Fibroblast of gingiva (primary cell): ENCODE results near the gene MCEMP1.

Experiments used
- DNase-seq: peaks from one replicate; pipeline ENCODE4 v3.0.0-alpha.2; 2011; ENCODE audit warnings: low read depth

Gene MCEMP1

GRCh38 chr19:7676854-7677253 is at the start of gene MCEMP1:
Gene MCEMP1, plus strand, starts transcription at chr19:7677090. Its CDS starts 31 bp downstream, at chr19:7677121.
- no peak for DNase-seq

DNA sequence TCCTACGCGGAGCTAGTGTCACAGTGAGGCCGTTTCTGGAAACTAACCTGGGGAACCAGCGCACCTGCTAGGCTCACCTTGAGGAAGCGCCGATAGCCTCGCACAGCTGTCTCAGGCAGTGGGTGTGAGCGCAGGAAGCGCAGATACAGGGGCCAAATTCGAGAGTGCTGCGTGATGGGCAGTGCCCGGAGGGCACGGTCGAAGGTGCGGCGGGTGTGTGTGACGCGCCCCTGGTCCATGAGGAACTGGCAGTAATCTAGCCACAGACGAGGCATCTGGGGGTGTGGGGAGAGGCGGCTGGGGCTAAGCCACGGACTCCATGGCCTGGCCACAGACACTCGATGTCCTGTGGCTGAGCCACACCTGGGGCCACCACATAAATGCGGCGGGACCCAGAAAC is 49.7 kb upstream of the MCEMP1 start:
- no peak for DNase-seq

DNA sequence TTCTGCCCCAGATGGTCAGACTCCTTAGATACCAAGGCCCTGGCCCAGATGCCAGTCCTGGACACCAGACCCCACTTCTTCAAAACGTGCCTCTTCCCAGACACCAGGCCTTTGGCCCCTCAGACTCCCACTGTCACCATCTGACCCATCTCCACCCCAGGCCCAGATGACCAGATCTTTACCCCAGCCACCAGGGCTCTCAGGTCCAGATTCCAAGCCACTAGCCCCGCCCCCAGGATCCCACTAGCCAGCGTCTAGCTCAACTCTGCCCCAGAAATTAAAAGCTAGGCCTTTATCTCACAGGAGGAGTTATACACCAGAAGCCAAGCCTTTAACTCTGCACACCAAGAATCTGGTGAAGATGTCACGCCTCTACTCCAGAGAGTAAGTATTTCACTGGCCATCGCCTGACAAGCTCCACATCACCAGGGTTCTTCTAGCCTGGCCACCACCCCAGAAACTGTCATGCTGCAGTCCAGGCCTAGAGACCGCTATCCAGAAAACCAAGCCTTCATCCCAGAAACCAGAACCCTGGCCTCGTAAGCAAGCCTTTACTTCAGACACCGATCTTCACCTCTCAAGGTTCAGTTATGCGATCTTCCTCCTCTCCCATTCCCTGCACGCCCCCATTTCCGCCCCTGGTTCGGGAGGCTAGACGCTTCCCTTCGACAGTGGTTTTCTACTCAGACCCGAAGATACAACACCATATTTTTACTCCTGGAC is 48.1 kb upstream of the MCEMP1 start:
- no peak for DNase-seq

DNA sequence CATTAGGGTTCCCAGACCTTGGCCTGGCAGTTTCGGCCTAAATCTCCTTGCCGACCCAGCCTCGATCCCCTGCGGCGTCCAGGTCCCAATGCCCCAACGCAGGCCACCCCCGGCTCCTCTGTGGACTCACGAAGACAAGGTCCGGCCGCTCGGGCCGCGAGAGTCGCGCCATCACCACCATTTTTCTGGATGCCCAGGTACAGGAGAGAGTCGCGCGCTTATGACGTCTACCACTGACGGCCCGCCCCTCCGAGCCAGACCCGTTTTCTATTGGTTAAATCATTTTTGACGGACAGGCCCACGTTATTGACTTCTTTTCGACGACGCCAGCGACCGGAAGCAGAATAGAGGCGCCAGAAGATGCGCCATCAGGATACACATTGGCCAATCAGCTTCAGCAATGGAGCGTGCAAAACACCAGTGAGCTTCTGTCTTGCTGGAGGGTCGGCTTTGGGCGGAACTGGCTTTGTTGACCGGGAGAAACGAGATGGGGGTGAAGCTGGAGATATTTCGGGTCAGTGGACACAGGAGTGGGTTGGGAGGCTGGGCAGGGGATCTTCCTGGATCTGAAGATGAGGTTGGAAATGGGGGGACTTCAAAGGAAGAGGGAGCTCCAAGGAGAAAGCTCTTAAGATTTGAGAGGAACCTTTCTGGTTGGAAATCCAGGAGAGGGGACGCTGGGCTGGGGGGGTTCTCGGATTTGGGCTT is 47.4 kb upstream of the MCEMP1 start, which contains the start of the genes PET100 and XAB2:
Gene PET100, plus strand, starts transcription at position 447 of the 708 bp plus-strand sequence. Its CDS starts 41 bp downstream, at position 488.
Gene XAB2, minus strand, starts transcription at position 199 of the 708 bp plus-strand sequence. Its CDS starts 18 bp downstream, at position 181.
- peak; percentile 98 for DNase-seq

DNA sequence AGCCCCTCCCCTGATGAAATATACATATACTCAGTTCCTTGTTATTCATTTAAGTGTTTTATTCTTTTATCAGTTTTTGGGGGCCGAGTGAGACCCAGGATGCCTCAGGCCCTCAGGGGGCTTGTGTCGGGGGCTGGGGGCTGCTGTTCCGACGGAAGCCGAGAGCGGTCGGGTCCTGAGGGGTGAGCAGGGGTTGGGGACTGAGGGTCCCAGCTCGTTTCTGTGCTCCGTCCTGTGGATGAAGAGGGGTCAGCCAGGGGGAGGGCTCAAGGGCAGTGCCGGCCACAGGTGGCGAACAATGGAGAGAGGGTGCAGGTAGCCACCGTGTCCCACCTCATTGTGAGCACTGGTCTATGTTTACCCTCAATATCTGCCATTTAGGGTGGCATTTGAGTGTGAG is 45.3 kb upstream of the MCEMP1 start:
- no peak for DNase-seq

DNA sequence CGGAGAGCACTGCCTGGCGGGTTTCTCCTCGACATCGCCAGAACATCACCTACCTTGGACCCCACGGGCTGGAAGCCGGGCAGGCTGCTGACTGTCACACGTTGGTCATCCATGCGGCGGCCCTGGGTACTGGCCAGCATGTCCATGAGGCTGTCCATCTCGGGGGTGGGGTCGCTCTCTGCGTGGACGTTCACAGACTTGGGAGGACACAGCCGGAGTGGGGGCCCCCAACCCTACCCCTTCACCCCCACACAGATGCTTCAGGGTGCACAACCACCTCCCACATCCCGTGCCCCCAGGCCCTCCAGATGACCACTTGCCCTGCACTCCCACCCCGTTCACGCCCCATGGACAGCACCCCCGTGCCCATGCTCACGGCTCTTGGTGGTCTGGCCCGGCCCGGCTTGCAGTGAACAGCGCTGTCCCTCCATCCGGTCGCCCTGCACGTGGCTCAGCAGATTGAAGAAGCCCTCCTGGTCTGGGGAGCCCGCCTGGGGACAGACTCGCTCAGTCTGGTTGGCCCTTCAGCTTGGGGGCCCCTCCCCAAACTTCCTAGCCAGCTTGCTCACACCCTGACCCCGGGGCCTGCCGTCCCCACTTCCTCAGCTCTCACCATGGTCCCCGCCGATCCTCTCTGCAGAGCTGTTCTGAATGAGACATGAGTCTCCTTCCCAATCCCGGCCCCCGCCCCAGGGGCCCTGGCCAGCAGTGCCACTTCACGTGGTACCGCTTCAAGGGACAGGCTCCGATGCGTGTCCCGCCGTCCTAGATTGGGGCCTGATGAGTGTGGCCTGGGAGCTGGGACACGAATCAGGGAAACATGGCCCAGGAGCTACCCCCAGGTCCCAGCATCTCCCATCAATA is 44.3 kb upstream of the MCEMP1 start:
- no peak for DNase-seq

DNA sequence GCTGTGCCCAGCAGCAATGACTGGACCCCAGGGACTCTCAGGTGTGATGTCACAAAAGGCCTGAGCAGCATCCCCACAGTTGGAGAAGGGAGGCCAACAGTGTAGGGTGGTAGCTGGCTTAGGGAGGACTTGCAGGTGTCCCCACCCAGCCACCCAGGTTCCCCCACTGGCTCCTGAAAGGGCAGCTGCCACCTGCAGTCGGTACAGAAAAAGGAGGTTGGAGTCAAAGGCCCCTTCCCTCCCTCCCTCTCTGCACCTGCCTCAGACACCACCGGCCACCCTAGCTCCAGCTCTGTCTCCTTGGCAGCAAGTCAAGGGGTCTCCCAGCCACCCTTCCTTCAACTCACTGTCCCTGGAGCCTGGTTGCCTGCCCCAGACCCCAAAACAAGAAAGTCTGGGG is 43.2 kb upstream of the MCEMP1 start, which contains the start of gene PCP2:
Gene PCP2, minus strand, starts transcription at position 22 of the 400 bp plus-strand sequence. CDS start 262 bp downstream, outside the sequence.
- no peak for DNase-seq

DNA sequence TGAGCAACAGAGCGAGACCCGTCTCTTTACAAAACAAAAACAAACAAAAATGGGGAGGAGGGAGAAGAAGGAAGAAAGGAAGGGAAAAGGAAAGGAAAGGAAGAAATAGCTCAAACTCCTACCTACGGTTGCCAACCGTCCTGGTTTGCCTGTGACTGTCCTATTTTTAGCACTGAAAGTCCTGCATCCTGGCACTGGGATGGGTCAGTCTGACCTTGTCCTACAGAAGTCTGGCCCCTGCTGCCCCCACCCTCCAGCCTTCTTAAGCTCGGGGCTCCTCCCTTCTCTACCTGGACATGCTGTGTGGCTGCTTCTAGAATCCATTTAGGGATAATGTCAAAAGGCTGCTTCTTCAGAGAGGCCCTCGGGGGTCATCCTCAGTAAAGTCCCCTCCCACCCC is 41.2 kb upstream of the MCEMP1 start:
- no peak for DNase-seq

GRCh38 chr19:7636317-7636690 is 40.6 kb upstream of the MCEMP1 start:
- DNase-seq, result no peak

- no peak for DNase-seq
These were observed 40.1 kb upstream of the MCEMP1 start, which contains the start of gene STXBP2 for GRCh38 chr19:7636691-7637373. Gene STXBP2, plus strand, starts transcription at chr19:7637110. Its CDS starts 40 bp downstream, at chr19:7637150.

DNA sequence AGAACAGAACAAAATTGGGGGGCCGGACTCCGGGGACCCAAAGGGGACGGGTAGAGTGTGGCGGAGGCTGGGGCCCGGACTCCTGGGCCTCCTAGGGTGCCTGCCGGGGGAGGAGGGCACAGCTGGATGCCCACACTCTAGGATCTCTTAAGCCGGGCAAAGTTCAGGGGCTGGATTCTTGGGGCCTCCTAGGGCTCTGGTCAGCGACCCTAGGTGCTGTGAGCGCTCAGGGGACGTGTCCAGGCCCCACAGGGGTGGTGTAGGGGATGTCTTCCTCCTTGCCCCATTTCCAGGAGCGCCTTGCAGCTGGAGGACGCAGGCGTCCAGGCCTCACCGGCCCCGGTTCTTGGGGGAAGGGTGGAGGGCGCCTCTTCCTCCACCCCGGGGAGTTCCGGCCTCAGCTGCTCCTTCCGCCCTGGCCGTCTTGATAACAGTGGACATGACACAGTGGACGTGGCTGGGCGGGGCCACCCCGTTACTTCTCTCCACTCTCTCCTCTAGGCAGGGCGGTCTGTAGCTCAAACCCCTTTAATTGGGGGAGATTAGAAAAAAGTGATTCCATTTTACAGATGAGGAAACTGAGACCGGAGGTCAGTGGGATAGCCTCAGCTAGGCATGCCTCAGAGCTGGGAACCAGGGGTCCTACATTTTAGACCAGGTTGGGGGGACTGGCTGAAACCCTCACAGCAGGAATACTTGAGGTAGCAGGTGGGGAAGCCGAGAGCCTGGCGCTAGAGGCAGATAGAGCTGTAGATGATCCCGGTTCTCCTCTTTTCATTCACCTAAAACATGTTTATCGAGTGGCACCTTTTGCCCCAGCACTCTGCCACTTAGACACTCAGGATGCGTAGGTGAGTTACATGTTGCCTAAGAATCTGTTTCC is 39.3 kb upstream of the MCEMP1 start:
- no peak for DNase-seq

DNA sequence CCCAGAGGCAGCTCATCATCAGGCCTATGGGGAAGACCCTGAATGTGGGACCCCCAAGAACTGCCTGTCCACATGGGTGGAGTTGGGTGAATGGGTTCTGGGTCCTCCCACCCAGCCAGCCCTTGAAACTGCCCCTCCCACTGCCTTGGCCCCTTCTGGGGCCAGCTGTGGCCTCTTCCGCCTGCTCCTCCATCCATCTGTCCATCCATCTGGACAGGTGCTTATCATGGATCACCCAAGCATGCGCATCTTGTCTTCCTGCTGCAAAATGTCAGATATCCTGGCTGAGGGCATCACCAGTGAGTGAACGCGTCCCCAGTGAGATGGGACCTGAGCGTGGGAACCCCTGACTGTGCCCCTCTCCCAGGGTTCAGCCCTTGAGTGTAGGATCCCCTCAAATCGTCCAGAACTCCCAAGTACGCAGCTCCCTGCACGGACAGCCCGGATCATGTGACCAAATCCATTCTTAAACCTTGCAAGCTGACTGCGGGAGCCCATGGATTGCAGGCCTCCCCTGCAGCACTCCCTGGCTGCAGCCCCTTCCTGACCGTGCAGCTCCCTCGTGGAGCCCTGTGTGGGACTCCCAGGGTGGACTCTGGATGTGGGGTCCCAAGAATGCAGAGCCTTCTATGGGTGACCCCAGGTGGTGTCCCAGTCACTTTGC is 38.0 kb upstream of the MCEMP1 start:
- no peak for DNase-seq

GRCh38 chr19:7639863-7640348 is 37.0 kb upstream of the MCEMP1 start:
- DNase-seq, result no peak

DNA sequence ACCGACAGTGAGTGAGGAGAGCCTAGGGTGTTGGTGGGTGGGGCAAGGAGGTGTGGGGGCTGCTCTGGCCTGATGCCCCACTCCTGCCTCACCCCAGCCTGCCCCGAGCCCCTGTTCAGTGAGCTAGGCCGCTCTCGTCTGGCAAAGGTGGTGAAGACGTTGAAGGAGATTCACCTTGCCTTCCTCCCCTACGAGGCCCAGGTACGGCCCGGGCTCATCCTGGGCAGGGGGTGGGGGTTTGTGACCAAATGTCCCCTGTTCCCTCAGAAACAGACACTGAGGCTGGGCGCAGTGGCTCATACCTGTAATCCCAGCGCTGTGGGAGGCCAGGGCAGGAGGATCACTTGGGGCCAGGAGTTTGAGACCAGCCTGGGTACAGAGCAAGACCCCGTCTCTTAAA is 36.1 kb upstream of the MCEMP1 start:
- no peak for DNase-seq

DNA sequence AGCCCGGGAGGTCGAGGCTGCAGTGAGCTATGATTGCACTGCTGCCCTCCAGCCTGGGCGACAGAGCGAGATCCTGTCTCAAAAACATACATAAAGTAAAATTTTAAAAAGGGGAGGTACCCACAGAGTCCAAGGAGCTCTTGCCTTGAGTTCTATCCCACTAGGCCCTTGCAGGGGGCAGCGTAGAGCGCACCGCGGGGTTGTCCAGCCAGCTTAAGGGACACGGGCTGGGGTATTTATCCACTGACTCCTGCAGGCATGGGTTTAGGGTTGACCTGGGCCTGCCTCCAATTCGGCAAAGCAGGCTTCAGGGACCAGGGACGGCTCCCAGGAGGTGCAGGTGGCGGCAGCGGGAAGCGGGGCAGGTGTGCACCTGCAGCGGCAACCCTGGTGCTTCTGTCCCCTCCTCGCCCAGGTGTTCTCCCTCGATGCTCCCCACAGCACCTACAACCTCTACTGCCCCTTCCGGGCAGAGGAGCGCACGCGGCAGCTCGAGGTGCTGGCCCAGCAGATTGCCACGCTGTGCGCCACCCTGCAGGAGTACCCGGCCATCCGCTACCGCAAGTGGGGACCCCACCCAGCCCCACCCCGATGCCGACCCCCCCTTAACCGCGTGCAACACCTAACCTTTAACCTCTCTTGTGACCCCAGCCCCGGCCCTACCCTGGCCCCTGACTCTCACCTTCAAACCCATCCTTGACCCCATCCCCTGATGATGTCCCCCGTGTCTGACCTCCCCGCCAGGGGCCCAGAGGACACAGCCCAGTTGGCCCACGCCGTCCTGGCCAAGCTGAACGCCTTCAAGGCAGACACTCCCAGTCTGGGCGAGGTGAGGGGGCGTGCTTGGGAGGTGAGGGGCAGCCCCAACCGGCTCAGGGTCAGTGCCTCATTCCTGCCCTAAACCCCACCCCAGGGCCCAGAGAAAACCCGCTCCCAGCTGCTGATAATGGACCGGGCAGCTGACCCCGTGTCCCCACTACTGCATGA is 35.3 kb upstream of the MCEMP1 start:
- no peak for DNase-seq

GRCh38 chr19:7642295-7643030 is 34.4 kb upstream of the MCEMP1 start:
- DNase-seq, result no peak

DNA sequence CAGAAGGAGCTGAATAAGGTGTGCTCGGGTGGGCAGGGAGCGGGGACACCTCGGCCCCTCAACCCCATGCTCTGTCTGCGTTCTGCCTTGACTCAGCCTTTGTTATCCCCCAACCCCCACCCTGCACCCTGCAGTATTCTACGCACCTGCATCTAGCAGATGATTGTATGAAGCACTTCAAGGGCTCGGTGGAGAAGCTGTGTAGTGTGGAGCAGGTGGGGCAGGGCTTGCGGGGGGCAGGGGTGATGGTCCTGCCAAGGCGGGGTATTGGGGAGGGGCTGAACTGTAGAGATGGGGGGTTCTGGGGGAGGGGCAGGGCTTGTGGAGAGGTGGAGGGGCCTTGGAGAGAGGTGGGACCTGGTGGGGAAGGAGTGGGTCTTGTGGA is 33.9 kb upstream of the MCEMP1 start:
- no peak for DNase-seq
